GM19025 (cell line): ENCODE data around the gene MOK.
A peak's percentile ranks its signal among the peaks of the same experiment; 100 is the strongest.
"Not testable (repeated sequence)": the region's sequence is repeated elsewhere in the genome, so short reads cannot be mapped to it uniquely, and the experiment has no call there.

Source experiments
- ATAC-seq: cut with Tn5 transposase; IDR thresholded peaks from one replicate; pipeline ENCODE4 v1.9.1; 2021; ENCODE audit warnings: mild to moderate bottlenecking, low read depth, moderate library complexity; ENCODE audit not compliant: unreplicated experiment

MOK gene

GRCh38 chr14:102323102-102323501 lies 18.1 kb upstream of the MOK start:
- ATAC-seq, result no peak

- no peak for ATAC-seq
Measured at GRCh38 chr14:102321456-102322422, 16.8 kb upstream of the MOK start.

DNA sequence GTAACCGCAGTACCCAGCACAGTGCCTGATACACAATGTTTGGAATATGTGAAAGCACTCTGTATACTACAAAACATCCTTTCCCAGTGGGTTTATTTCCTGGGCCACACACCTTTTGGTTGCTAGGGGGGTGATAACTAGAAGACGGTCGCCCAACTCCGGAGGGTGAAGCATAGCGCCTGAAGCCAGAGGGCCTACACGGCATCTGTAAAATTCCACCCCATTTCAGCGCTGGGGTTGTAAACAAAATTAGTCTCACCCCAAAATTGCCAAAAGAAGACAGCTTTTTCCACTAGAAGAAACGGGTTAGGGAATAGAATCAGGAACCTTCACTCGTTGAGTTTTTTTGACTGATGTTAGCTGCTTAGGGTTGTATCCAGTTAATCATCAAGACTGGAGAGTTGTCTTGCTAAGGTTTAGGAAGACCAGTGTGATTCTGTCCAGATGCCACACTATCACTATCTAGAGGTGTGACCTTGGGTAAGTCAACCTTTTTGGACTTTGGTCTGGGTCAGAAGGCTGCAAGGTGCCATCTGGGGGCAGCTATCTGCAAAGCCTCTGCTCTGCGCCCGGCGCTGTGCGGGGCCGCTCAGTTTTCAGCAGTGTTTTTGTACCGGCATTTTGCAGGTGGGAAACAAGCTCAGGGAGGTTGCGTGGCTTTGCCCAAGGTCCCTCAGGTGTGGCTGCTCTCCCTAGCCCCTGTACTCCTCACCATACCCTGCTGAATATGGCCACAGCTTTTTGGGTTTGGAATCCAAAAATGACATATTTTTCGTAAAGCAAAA lies 15.9 kb upstream of the MOK start:
- ATAC-seq, result no peak

GRCh38 chr14:102320033-102320660 lies 15.2 kb upstream of the MOK start:
- ATAC-seq, result peak; percentile 11

DNA sequence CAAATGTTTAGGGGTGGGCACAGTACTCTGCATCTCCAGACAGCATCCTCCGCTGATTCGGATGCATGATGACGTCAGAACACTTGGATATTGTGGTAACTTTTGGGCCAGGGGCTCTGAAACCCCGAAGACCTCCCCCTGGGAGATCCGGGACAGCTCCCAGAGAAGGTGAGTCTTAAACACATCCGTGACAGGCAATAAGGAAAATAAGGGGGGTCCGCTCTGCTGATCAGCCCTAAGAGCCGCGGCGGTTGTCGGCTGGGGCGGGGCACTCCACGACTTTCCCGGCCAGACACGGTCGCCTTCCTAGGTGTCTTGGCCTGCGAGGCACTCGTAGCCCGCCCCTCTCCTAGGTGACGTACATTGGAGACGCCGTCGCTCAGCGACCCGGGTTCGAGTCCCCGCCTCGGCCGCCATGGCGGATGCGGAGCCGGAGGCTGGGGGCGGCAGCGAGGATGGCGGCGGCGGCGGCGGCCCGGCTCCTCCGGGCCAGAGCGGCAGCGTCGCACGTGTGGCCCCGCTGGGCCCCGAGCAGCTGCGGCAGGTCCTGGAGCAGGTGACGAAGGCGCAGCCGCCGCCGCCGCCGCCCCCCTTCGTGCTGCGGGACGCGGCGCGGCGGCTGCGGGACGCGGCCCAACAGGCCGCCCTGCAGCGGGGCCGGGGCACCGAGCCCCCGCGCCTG lies 14.5 kb upstream of the MOK start, which contains the start of gene ZNF839:
Gene ZNF839, plus strand, starts transcription at position 396 of the 682 bp plus-strand sequence. Its CDS starts 20 bp downstream, at position 416.
- ATAC-seq, result peak; percentile 46

GRCh38 chr14:102318781-102319276 lies 13.9 kb upstream of the MOK start:
- ATAC-seq, result no peak

DNA sequence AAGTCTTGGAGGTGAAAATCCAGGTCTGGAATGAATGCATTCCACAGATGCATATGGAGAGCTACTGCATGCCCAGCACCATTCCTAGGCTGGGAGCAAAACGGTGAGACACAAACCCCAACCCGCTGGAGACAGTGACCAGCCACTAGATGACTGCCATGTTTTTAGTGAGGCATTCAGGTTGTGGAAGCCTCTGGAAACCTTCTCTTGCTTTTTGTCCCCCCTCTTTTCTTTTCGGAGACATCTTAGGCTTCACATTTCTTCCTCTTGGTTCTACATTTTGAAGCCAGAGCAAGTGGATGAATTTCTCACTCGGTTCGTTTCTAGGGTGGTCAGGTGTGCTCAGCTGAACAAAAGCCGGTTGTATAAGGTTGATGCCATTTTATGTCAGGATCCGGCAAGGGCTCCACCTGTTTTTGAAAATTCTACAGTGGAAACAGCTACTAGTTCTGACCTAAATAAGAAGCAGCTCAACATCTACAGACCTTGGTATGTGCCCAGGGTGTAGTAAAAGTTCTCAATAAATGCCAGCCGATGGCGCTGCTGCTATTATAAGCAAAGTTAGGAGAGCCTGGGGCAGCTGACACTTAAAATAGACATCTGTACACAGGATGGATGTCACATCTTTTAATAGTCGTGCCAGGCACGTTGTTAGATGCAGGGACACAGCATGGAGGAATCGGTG lies 12.7 kb upstream of the MOK start:
- ATAC-seq, result no peak

- peak; percentile 50 for ATAC-seq
Measured at GRCh38 chr14:102316743-102317563, 12.0 kb upstream of the MOK start.

GRCh38 chr14:102316338-102316742 lies 11.4 kb upstream of the MOK start:
- no peak for ATAC-seq

GRCh38 chr14:102315121-102315520 lies 10.2 kb upstream of the MOK start:
- no peak for ATAC-seq

- ATAC-seq, result peak; percentile 51
Measured at GRCh38 chr14:102314242-102315011, 9.5 kb upstream of the MOK start.

DNA sequence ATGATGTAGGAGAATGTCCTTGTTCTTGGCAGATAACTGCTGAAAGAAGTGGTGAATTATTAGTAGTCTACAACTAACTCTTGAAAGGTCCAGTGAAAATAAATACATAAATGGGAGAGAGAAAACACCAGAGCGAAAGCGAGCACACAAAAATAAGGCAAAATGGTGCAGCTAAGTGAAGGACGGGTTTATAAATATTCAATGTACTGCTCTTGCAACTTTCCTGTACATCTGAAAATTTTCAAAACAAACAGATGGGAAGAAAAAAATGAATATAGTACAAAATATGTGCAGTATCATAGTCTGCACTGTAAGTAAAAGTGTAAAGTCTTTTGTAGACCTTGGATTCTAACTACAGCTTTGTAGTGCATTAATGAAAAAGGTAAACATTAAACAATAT lies 1.3 kb downstream of the MOK start:
- ATAC-seq, result no peak

DNA sequence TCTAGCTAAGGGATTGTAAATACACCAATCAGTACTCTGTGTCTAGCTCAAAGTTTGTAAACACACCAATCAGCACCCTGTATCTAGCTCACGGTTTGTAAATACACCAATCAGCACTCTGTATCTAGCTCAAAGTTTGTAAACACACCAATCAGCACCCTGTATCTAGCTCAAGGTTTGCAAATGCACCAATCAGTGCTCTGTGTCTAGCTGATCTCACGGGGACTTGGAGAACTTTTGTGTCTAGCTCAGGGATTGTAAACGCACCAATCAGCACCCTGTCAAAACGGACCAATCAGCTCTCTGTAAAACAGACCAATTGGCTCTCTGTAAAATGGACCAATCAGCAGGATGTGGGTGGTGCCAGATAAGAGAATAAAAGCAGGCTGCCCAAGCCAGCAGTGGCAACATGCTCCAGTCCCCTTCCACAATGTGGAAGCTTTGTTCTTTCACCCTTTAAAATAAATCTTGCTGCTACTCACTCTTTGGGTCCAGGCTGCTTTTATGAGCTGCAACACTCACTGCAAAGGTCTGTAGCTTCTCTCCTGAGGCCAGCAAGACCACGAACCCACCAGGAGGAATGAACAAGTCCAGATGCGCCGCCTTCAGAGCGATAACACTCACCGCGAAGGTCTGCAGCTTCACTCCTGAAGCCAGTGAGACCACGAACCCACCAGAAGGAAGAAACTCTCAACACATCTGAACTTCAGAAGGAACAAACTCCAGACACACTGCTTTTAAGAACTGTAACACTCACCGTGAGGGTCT lies 6.5 kb downstream of the MOK start:
- not testable (repeated sequence) for ATAC-seq

DNA sequence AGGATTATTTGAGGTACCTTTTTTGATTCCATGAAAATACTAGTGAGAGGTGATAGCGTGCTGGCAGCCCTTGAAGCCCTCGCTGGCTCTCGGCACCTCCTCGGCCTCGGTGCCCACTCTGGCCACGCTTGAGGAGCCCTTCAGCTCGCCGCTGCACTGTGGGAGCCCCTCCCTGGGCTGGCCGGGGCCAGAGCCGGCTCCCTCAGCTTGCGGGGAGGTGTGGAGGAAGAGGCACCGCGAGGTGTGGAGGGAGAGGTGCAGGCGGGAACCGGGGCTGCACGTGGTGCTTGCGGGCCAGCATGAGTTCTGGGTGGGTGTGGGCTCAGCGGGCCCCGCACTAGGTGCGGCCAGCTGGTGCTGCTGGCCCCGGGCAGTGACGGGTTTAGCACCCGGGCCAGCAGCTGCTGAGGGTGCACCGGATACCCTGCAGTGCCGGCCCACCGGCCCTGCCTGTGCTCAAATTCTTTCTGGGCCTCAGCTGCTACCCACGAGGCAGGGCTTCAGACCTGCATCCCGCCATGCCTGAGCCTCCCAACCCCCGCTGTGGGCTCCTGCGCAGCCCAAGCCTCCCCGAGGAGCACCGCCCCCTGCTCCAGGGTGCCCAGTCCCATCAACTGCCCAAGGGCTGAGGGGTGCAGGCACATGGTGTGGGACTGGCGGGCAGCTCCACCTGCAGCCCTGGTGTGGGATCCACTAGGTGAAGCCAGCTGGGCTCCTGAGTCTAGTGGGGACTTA lies 7.4 kb downstream of the MOK start:
- ATAC-seq, result no peak

DNA sequence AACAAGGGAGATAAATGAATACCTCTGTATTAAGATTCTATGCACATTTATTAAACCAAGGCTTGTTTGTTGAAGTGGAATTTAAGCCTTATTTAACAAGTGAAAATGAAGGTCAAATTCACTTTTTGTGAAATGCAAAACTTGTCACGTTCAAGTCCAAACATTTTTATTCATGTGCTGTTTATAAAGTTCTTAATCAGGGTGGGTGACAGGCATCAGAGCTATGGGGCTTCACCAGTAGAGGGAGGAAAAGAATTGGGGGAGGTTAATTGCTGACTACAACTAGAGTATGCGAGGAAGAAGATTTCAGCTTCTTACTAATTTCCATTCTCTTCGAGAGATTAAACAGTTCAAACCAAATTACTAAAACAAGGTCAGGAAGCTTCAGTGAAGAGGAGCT lies 9.7 kb downstream of the MOK start:
- no peak for ATAC-seq

DNA sequence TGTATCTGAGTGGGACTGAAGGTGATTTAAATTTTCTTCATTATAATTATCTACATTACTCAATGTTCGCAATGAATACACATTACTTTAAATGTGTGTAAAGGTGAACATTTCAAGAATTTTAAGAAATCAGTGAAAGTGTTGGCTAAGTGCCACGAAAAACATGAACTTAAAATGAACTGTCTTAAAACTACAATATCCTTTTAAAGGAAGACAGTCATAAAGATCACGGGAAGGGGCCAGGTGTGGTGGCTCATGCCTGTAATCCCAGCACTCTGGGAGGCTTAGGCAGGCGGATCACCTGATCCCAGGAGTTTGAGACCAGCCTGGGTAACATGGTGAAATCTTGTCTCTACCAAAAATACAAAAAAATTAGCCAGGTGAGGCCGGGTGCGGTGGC lies 11.2 kb downstream of the MOK start:
- ATAC-seq, result no peak

- ATAC-seq, result no peak
Measured at GRCh38 chr14:102292441-102292840, 12.5 kb downstream of the MOK start.
